Umbilical cord (tissue), 2 donors: Measurements from ENCODE around the gene ATP2B1. TPM values are rescaled to one million over a fixed set of nuclear protein-coding genes. Genes with fewer than 3 reads are reported as not detected.
A peak's percentile ranks its signal among the peaks of the same experiment; 100 is the strongest.

Experiments used
- DNase-seq: peaks from one replicate; pipeline ENCODE4 v3.0.0-alpha.2; 2015; ENCODE audit warnings: low spot score
- total RNA-seq: library from RNA; depleted of rRNA; stranded (reverse); fragments of >200 nt; gene quantifications from one replicate; pipeline ENCODE4 v1.2.3, GENCODE V29; 2014; ENCODE audit warnings: low replicate concordance; ENCODE audit not compliant: insufficient read depth

ATP2B1 gene
- total RNA-seq, 1 donor from 2014 or later, result 25.3 TPM

- DNase-seq, result peak; percentile 86
Observed at GRCh38 chr12:89542912-89543592, 165.6 kb downstream of the ATP2B1 start.

DNA sequence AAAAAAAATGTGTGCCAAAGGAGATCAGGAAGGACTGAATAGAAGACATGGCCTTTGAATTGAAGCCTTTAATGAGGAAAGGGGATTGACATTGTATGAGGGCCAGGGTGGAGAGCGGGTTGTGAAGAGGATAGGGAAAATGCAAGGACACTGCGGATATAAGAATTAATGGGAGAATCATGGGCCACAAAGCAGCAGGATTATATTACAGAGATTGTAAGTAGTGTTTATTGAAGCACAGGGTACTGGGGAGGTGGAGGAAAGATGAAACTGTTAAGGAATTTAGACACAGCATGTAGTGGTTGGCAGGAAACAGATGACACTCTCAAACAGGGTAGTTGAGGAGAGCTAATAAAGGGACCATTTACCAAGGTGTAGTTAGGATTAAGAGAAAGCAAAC is 166.4 kb downstream of the ATP2B1 start:
- no peak for DNase-seq

- no peak for DNase-seq
Observed at GRCh38 chr12:89540586-89540985, 168.1 kb downstream of the ATP2B1 start.

- DNase-seq, result no peak
Observed at GRCh38 chr12:89539426-89540223, 169.0 kb downstream of the ATP2B1 start.

GRCh38 chr12:89538897-89539296 is 169.7 kb downstream of the ATP2B1 start:
- DNase-seq, result no peak

Other genes starting within 250 kb of the ATP2B1 start
- gene GALNT4, start 184.0 kb downstream of the ATP2B1 start, total RNA-seq, result 11.1 TPM
- gene POC1B, start 182.8 kb downstream of the ATP2B1 start, total RNA-seq, result 47.4 TPM